ENCODE data around the gene HERPUD2. TPM values are rescaled to one million over a fixed set of nuclear protein-coding genes. Genes with fewer than 3 reads are reported as not detected.

The HERPUD2 gene
- 25.7 and 28.6 TPM in 2 replicates for total RNA-seq (2014; rRNA removed)
- 22.4 TPM for polyA plus RNA-seq (2012)

- DNase-seq (ENCODE audit: low read depth): peak; percentile 91
These were observed at the start of gene HERPUD2 for GRCh38 chr7:35694784-35695472. Gene HERPUD2 (minus strand): TSS chr7:35695135. CDS start chr7:35694330, 805 bp downstream.

DNA sequence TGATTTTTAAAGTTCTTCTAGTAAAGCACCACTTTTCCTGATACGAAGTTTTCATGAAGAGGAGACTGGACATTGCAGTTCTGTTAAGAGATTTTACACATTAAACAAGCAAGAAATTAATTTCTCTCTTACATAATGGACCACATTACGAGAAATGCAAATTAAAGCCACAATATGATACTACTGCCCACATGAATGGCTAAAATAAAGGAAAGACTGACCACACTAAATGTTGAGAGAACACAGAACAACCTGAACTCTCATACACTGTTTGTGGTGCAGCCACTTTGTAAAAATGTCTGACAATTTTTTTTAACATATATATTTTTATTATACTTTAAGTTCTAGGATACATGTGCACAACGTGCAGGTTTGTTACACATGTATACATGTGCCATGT is 44.0 kb upstream of the HERPUD2 start:
- DNase-seq (ENCODE audit: low read depth): no peak

DNA sequence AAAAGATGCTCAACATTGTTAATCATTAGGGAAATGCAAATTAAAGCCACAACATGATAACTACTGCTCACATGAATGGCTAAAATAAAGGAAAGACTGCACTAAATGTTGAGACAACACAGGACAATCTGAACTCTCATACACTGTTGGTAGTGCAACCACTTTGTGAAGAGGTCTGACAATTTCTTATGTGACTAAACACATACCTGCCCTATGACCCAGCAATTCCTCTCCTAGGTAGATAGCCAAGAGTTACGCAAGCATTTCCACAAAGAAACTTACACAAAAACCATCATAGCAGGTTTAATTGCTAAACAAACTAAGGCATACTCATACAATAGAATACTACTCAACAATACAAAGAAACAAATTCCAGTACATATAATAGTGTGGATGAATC is 41.8 kb upstream of the HERPUD2 start:
- no peak for DNase-seq (ENCODE audit: low read depth)

DNA sequence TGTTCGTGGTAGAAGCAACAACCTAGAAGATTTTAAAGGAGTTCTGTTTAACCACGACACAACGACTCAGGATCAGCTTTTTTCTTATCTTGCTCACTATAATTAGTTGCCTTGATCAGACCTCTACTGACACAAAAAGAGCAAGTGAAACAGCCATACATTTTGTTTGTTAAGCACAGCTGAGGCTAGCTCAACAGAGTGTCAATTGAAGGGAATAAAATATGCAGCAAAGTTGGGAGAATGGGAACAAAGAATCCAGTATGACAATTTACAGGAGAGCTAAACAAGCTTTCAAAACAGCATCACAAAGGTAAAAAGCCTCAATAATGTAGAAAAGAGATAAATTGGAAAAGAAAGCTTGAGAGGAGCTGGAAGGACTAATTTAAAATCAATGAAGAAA is 40.5 kb upstream of the HERPUD2 start:
- no peak for DNase-seq (ENCODE audit: low read depth)

DNA sequence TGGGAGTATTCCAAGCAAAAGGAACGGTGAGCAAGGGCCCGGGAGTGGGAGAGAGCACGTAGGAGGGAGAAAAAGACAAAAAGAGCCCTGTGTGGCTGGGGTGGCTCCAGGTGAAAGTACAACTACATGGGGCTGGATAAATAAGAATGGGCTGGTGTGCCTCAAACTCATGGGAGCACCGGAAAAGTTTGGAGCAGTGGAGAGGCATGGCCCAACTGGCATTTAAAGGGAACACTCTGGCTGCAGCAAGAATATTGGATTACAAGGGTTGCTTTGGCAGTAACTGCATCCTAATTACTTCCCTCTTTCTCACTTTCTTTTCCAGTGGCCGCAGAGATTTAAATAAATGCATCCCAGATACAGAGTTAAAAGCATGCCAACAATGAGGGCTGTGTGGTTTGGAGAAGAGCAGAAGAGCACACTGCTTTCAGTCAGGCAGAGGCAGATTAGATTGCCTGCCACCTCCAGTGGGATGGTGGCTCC is 39.1 kb upstream of the HERPUD2 start:
- DNase-seq (ENCODE audit: low read depth): no peak

DNA sequence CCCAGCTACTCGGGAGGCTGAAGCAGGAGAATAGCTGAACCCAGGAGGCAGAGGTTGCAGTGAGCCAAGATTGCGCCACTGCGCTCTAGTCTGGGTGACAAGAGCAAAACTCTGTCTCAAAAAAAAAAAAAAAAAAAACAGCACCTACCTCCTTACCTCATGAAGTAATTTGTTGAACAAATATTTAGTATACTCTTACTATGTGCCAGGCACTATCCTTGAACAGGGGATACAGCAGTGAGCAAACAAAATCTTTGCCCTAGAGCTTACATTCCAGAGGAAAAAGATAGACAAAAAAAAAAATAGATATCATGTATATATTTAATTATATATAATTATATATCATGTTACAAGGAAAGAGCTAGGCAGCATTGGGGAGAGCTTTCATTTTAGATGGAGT is 36.4 kb upstream of the HERPUD2 start:
- DNase-seq (ENCODE audit: low read depth): no peak

- DNase-seq (ENCODE audit: low read depth): no peak
These were observed 34.3 kb upstream of the HERPUD2 start for GRCh38 chr7:35729061-35729783.

- no peak for DNase-seq (ENCODE audit: low read depth)
These were observed 33.6 kb upstream of the HERPUD2 start for GRCh38 chr7:35728412-35729060.

- DNase-seq (ENCODE audit: low read depth): peak; percentile 62
These were observed 32.6 kb upstream of the HERPUD2 start for GRCh38 chr7:35727571-35727970.

DNA sequence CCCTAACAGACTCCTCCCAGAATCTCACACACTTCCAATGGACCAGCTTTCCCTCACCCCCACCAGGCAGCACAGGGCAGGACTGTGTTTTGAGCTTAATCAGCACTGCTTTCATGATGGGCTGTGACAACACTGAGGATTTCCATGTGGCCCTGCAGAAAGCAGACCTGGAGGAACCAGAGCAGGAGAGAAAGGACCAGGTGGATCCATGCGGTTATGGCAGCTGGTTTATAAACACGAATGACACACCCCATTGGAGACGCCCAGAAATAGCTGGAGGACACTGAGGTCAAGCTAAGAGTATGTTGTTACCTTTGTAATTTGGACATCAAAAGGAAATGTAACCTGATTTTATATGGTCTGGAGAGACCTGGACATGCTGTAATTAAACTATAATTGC is 31.7 kb upstream of the HERPUD2 start:
- no peak for DNase-seq (ENCODE audit: low read depth)

- DNase-seq (ENCODE audit: low read depth): no peak
These were observed 30.3 kb upstream of the HERPUD2 start for GRCh38 chr7:35725280-35725680.

DNA sequence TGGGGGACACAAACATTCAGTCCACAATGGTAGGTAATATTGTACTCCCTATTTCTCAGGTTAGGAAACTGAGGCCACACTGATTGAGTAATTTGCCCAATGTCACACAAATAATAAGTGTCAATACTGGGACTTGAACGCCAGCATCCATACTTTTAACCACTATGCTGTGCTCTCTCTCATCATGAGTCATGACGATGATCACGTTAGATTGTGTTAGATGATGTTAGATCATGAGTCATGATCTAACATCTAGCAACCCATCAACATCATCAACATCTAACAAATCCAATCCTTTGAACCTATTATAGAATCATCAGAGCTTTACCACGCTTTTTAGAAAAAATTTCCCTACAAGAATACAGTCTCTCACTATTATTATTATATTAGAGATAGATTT is 28.1 kb upstream of the HERPUD2 start:
- DNase-seq (ENCODE audit: low read depth): peak; percentile 77

- no peak for DNase-seq (ENCODE audit: low read depth)
These were observed 27.3 kb upstream of the HERPUD2 start for GRCh38 chr7:35722054-35722849.

DNA sequence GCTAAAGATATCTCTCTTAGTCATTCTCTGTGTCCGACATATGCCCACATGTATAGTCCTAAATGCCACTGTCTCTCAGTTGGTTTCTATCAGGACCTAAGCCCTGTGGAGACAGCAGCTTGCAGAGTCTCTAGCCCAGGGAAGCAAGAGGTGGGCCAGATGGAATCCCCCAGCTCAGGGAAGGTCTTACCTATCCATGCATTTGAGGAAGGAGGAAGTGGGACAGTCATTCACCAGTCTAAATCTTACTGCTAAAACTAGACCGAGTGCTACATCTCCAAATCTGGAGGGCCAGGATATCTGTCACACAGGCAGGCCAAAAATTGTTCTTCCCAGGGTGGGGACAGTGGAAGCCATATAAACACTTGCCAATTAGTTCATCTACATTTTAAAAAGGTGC is 26.4 kb upstream of the HERPUD2 start:
- no peak for DNase-seq (ENCODE audit: low read depth)

GRCh38 chr7:35720849-35721248 is 25.9 kb upstream of the HERPUD2 start:
- DNase-seq (ENCODE audit: low read depth): no peak

DNA sequence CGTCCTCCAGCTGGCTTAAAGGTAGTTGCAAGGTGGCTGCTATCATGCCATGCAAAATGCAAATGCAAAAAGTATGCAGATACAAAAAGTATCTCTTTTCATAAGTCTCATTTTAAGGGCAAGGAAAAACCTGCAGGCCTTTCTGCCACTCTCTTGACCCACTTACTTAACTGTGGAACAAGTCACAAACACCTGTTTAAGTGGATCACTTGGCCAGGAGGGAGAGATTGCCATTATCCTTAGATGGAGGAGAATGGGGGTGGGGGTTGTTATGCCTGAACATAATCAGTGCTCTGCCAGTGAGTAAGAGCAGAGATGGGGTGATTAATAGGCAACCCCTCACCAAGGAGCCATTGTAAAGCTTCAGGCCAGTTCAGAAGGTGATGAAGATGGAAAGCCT is 25.1 kb upstream of the HERPUD2 start:
- DNase-seq (ENCODE audit: low read depth): no peak

DNA sequence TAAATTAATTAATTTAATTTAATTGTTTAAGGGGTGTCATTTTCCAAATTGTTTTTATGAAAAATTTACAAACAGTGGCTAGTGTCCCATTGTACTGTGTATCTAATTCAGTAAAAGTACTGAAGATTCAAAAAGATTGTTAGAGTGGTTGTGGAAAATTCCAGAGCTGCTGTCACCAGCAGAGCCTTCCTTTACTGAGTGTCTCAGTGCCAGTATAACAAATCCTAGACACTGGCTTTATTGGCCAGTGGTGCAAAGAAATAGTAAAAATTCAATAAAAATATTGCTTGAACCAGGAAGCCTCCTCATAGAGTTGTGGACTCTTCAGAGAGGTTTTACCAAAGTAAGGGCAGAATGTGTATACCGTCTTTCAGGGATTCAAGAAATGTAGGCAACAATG is 23.1 kb upstream of the HERPUD2 start:
- DNase-seq (ENCODE audit: low read depth): no peak

- DNase-seq (ENCODE audit: low read depth): no peak
These were observed 22.6 kb upstream of the HERPUD2 start for GRCh38 chr7:35717516-35717915.

GRCh38 chr7:35717013-35717412 is 22.1 kb upstream of the HERPUD2 start:
- DNase-seq (ENCODE audit: low read depth): no peak

GRCh38 chr7:35716038-35716803 is 21.3 kb upstream of the HERPUD2 start:
- DNase-seq (ENCODE audit: low read depth): peak; percentile 88

DNA sequence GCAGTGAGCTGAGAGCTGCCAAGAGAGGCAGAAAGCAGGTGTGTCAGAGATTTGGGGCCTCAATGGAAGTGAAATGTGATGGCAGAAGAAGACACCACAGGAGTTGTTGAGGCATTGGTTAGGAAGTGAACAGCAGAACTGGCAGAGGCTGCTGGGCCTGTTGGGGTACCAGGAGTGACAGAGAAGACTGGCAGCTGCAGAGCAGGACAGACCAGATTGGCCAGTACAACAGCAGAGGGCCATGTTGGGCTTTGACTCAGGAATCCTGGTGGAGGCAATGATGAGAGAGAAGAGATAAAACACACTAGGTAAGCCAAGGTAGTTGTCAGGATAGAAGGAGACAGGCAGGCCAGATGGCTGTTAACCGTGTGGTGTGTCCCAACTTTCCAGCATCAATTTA is 19.9 kb upstream of the HERPUD2 start:
- DNase-seq (ENCODE audit: low read depth): no peak
